Astrocyte of the cerebellum (primary cell): ENCODE measurements around the gene EXO1.
A peak's percentile ranks its signal among the peaks of the same experiment; 100 is the strongest.
"Not testable (repeated sequence)": the region's sequence is repeated elsewhere in the genome, so short reads cannot be mapped to it uniquely, and the experiment has no call there.

Experiments
- DNase-seq: peaks from one replicate; pipeline ENCODE4 v3.0.0-alpha.2; 2011; ENCODE audit warnings: low read depth
- H3K4me3 ChIP-seq: 2 replicates; pipeline ENCODE4 v1.5.1; 2011; ENCODE audit warnings: mild to moderate bottlenecking, low read depth, low read length, moderate library complexity
- in situ Hi-C: cut with HindIII; loops from 2 replicates; pipeline ENCODE4 v1.10.0; 2017; ENCODE audit warnings: low sequenced_read_pairs
- TF ChIP-seq, protein P1 (sequence below): IDR thresholded peaks from 2 replicates; pipeline ENCODE4 v1.5.1; 2012; ENCODE audit warnings: low read length, low read depth, moderate library complexity, mild to moderate bottlenecking; ENCODE audit errors: missing control alignments

Gene EXO1

GRCh38 chr1:241822846-241823245 lies 25.2 kb upstream of the EXO1 start:
- in situ Hi-C loops = no loop called here
- TF ChIP-seq, protein P1, sequence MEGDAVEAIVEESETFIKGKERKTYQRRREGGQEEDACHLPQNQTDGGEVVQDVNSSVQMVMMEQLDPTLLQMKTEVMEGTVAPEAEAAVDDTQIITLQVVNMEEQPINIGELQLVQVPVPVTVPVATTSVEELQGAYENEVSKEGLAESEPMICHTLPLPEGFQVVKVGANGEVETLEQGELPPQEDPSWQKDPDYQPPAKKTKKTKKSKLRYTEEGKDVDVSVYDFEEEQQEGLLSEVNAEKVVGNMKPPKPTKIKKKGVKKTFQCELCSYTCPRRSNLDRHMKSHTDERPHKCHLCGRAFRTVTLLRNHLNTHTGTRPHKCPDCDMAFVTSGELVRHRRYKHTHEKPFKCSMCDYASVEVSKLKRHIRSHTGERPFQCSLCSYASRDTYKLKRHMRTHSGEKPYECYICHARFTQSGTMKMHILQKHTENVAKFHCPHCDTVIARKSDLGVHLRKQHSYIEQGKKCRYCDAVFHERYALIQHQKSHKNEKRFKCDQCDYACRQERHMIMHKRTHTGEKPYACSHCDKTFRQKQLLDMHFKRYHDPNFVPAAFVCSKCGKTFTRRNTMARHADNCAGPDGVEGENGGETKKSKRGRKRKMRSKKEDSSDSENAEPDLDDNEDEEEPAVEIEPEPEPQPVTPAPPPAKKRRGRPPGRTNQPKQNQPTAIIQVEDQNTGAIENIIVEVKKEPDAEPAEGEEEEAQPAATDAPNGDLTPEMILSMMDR = no peak
- DNase-seq = no peak
- no peak overlapping the region for H3K4me3 ChIP-seq

- H3K4me3 ChIP-seq = no peak overlapping the region
- in situ Hi-C loops = no loop called here
- TF ChIP-seq, protein P1 = no peak
- DNase-seq = no peak
These were observed 24.1 kb upstream of the EXO1 start for GRCh38 chr1:241823925-241824324.

GRCh38 chr1:241825581-241825980 lies 22.4 kb upstream of the EXO1 start:
- no peak overlapping the region for H3K4me3 ChIP-seq
- in situ Hi-C loops = loop anchor here (25.0 kb wide), 1 partner anchor 288 kb away; the partner anchor contains the start of gene KMO
- TF ChIP-seq, protein P1 = no peak
- peak; percentile 42 for DNase-seq

DNA sequence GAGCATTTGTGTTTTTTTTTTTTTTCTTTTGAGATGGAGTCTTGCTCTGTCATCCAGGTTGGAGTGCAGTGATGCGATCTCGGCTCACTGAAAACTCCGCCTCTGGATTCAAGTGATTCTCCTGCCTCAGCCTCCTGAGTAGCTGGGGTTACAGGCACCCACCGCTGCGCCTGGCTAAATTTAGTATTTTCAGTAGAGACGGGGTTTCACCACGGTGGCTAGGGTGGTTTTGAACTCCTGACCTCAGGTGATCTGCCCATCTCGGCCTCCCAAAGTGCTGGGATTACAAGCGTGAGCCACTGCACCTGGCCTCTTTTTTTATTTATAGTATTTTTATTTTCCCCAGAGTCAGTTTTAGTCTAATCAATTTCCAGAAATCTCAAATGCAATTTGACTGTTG lies 21.4 kb upstream of the EXO1 start:
- H3K4me3 ChIP-seq, DNase-seq: not testable (repeated sequence)
- in situ Hi-C loops = loop anchor here (25.0 kb wide), 1 partner anchor 289 kb away; the partner anchor contains the start of gene KMO

GRCh38 chr1:241827264-241827663 lies 20.7 kb upstream of the EXO1 start:
- no peak for DNase-seq
- in situ Hi-C loops = loop anchor here (25.0 kb wide), 1 partner anchor 290 kb away; the partner anchor contains the start of gene KMO
- TF ChIP-seq, protein P1 = no peak
- no peak overlapping the region for H3K4me3 ChIP-seq

DNA sequence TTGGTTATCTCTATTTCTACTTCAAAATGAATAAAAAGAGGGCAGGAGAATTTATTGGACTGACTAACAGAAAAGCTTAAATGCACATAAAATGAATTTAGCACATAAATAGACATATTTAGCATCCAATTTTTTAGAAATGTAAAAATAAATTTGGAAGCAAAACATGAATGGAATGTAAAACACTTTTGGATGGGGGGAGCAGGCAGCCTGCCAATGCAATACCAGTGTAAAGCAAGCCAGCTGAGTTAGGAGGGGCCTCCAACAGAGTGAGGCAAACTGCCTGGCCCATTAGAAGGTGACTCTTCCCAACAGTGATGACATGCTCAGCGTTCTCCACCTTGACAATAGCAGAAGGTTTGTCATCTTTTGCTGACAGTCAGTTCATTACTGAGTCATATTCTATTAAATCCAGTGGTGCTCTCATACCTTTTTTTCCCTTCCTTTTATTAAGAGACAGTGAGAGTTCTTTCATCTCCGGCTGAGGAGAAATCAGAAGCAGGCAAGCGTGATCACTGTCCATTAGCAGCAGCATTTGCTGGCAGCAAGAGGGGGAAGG lies 19.5 kb upstream of the EXO1 start:
- no peak for DNase-seq
- in situ Hi-C loops = loop anchor here (25.0 kb wide), 1 partner anchor 291 kb away; the partner anchor contains the start of gene KMO

GRCh38 chr1:241829468-241829867 lies 18.5 kb upstream of the EXO1 start:
- in situ Hi-C loops = loop anchor here (25.0 kb wide), 1 partner anchor 292 kb away; the partner anchor contains the start of gene KMO

More for the DNA sequence above, 19.5 kb upstream of the EXO1 start:
- TF ChIP-seq, protein P1 = no peak
- H3K4me3 ChIP-seq = no peak overlapping the region

More at GRCh38 chr1:241829468-241829867, 18.5 kb upstream of the EXO1 start:
- TF ChIP-seq, protein P1 = no peak
- DNase-seq = no peak
- H3K4me3 ChIP-seq = no peak overlapping the region
